Fibroblast of pulmonary artery (primary cell): ENCODE results near the gene METTL25B.

ENCODE experiments used
- DNase-seq: peaks from one replicate; pipeline ENCODE4 v3.0.0-alpha.2; 2010; ENCODE audit warnings: low read depth
- H3K4me3 ChIP-seq: replicated peaks from 2 replicates; pipeline ENCODE4 v1.5.1; 2011; ENCODE audit warnings: low read depth, mild to moderate bottlenecking, control low read depth, low read length, moderate library complexity
- CTCF ChIP-seq: IDR thresholded peaks from 2 replicates; pipeline ENCODE4 v1.5.1; 2011; ENCODE audit warnings: mild to moderate bottlenecking, control low read depth, low read length, inconsistent platforms; ENCODE audit errors: missing control alignments

The METTL25B gene

GRCh38 chr1:156712626-156713025, 15.6 kb upstream of the METTL25B start:
- no peak overlapping the region for H3K4me3 ChIP-seq
- DNase-seq, result no peak
- no peak for TF ChIP-seq CTCF

GRCh38 chr1:156714830-156715229, 13.4 kb upstream of the METTL25B start:
- no peak for TF ChIP-seq CTCF
- no peak overlapping the region for H3K4me3 ChIP-seq
- no peak for DNase-seq

- DNase-seq, result no peak
- TF ChIP-seq CTCF, result no peak
Measured at GRCh38 chr1:156717351-156717750, 10.9 kb upstream of the METTL25B start.

GRCh38 chr1:156721131-156721530, 7.1 kb upstream of the METTL25B start:
- H3K4me3 ChIP-seq, result no peak overlapping the region
- DNase-seq, result no peak
- no peak for TF ChIP-seq CTCF

More at GRCh38 chr1:156717351-156717750, 10.9 kb upstream of the METTL25B start:
- H3K4me3 ChIP-seq, result no peak overlapping the region

- TF ChIP-seq CTCF, result no peak
- H3K4me3 ChIP-seq, result no peak overlapping the region
- no peak for DNase-seq
Measured at GRCh38 chr1:156721535-156721934, 6.7 kb upstream of the METTL25B start.

- peak; percentile 93 for DNase-seq
- peak overlapping the region; percentile 46 for H3K4me3 ChIP-seq
- peak; percentile 98 for TF ChIP-seq CTCF
Measured at GRCh38 chr1:156725683-156726280, 2.5 kb upstream of the METTL25B start.

- TF ChIP-seq CTCF, result peak; percentile 65
- peak; percentile 74 for DNase-seq
- H3K4me3 ChIP-seq, result peak overlapping the region; percentile 46
Measured at GRCh38 chr1:156726549-156727226, 1.6 kb upstream of the METTL25B start.
